HepG2 (cell line): Measurements from ENCODE around the gene TOB2. TPM values are rescaled to one million over a fixed set of nuclear protein-coding genes. Genes with fewer than 3 reads are reported as not detected.

Source experiments
- HDAC2 ChIP-seq: sonication (generic); formaldehyde crosslinking; IDR thresholded peaks from 2 replicates; pipeline ENCODE4 v1.4.0; 2020; ENCODE audit warnings: missing genetic modification reagents
- HNF1A ChIP-seq, 2 experiments: sonication (generic) in 1 of 2; formaldehyde crosslinking in 1 of 2; IDR thresholded peaks; 2 replicates each; pipeline versions ENCODE4 v1.4.0 to v1.6.1; 2016 to 2020; ENCODE audit warnings: borderline replicate concordance in 1 of 2, low read depth in 1 of 2, mild to moderate bottlenecking in 1 of 2, missing genetic modification reagents in 1 of 2
- MIXL1 ChIP-seq: IDR thresholded peaks from 2 replicates; pipeline ENCODE4 v1.6.1; 2016
- MTA1 ChIP-seq: sonication (generic); formaldehyde crosslinking; IDR thresholded peaks from 2 replicates; pipeline ENCODE4 v1.4.0; 2020; ENCODE audit warnings: missing genetic modification reagents, mild to moderate bottlenecking, borderline replicate concordance
- SRSF9 ChIP-seq: fragments of 200-400 bp; formaldehyde crosslinking; IDR thresholded peaks from 2 replicates; pipeline ENCODE4 v1.6.1; 2018; ENCODE audit warnings: borderline replicate concordance, mild to moderate bottlenecking, low read depth, low read length; ENCODE audit not compliant: insufficient read depth, poor library complexity, severe bottlenecking
- ZNF350 ChIP-seq: sonication (generic); formaldehyde crosslinking; IDR thresholded peaks from 2 replicates; pipeline ENCODE4 v1.4.0; 2020; ENCODE audit warnings: mild to moderate bottlenecking, low read depth, missing genetic modification reagents, borderline replicate concordance
- ZNF781 ChIP-seq: sonication (generic); formaldehyde crosslinking; IDR thresholded peaks from 2 replicates; pipeline ENCODE4 v1.5.1; 2020; ENCODE audit warnings: borderline replicate concordance, mild to moderate bottlenecking, missing genetic modification reagents; ENCODE audit errors: not compliant biosample characterization
- polyA plus RNA-seq, 8 experiments: library from polyadenylated mRNA; depleted of rRNA in 3 of 8; stranded (reverse) in 7 of 8; unstranded in 1 of 8; fragments of >200 nt; fragmentation: Illumina TruSeq in 4 of 8; extraction: Trizol in 4 of 8; gene quantifications; 2 replicates each; pipeline versions ENCODE4 v1.2.1 to v1.2.3, GENCODE V29; 2011 to 2016; ENCODE audit warnings: low read depth in 4 of 8, missing spikeins in 1 of 8, mixed read lengths in 1 of 8; ENCODE audit not compliant: insufficient read depth in 1 of 8
- total RNA-seq, 5 experiments: library from RNA; depleted of rRNA; stranded (reverse); fragments of >200 nt; fragmentation: Illumina TruSeq; extraction: Trizol; gene quantifications; 2 replicates each; pipeline ENCODE4 v1.2.3, GENCODE V29; 2016; ENCODE audit warnings: low read depth in 1 of 5

Gene TOB2
- total and polyA plus RNA-seq, 2 of the 13 experiments (the other 11 are each of a cell fraction or from before 2014, with no cell fraction given): 12.2 to 13.7 TPM

GRCh38 chr22:41447435-41448188 lies 1.0 kb upstream of the TOB2 start (continued):
- TF ChIP-seq HNF1A (IDR thresholded peaks at IDR 0.05; ENCODE audit: low read depth) (no peak), HNF1A (CRISPR knock-in tag; IDR thresholded peaks at IDR 0.05; ENCODE audit: borderline replicate concordance) (0 out of 2 replicates have a peak, but pooled peaks have one; percentile 19), HDAC2 (no peak), ZNF781 (no peak), SRSF9 (no peak), MIXL1 (CRISPR knock-in tag) (no peak), MTA1 (CRISPR knock-in tag) (no peak), ZNF350 (CRISPR knock-in tag) (peak; percentile 20; the same call in 1 of the 2 replicates)
